H1 (cell line): Measurements from ENCODE around the gene ACHE. TPM values are rescaled to one million over a fixed set of nuclear protein-coding genes. Genes with fewer than 3 reads are reported as not detected.
A peak's percentile ranks its signal among the peaks of the same experiment; 100 is the strongest.

ENCODE experiments used
- RAD21 ChIP-seq, 2 experiments: IDR thresholded peaks in 1 of 2; conservative IDR thresholded peaks in 1 of 2; 2 replicates each; pipeline ENCODE4 v1.6.1; 2011; ENCODE audit warnings: low read depth in 2 of 2, low read length in 2 of 2, improper control_type of control experiment in 1 of 2, inconsistent platforms in 1 of 2, mild to moderate bottlenecking in 1 of 2, moderate library complexity in 1 of 2
- polyA plus RNA-seq, 7 experiments: library from polyadenylated mRNA; depleted of rRNA in 3 of 7; stranded (reverse) in 5 of 7; unstranded in 2 of 7; fragments of >200 nt in 5 of 7; fragments of 200-250 nt in 2 of 7; gene quantifications; 1 replicate in 5 of 7; 2 replicates in 1 of 7; 4 replicates in 1 of 7; pipeline versions ENCODE4 v1.2.1 to v1.2.3, GENCODE V29; 2011 to 2013; ENCODE audit warnings: missing spikeins in 2 of 7, mixed read lengths in 2 of 7
- total RNA-seq: library from RNA; stranded (reverse); fragmentation: NEBNext Ultra II Directional; extraction: Animal tissue kit (Norgen Biotek cat#: 25700); gene quantifications from 2 replicates; pipeline ENCODE4 v1.2.1, GENCODE V29; 2021

The ACHE gene
- total and polyA plus RNA-seq, 2 of the 8 experiments (the other 6 are each of a cell fraction or from before 2014, with no cell fraction given) = 1.4 to 4.3 TPM

- TF ChIP-seq RAD21 (IDR thresholded peaks at IDR 0.05 in 1 of 2, conservative IDR thresholded peaks at IDR 0.05 in 1 of 2; ENCODE audit: low read depth in 2 of 2, low read length in 2 of 2) = peak in 1 of 2 experiments; percentile 26; a peak in 1 of 4 replicates
- TF ChIP-seq, all 59 proteins: peak for 2
Measured at GRCh38 chr7:100865372-100865911, 30.2 kb downstream of the ACHE start (continued).
